Glutamatergic neuron (in vitro differentiated cells): ENCODE measurements around the gene PTGFRN. TPM values are rescaled to one million over a fixed set of nuclear protein-coding genes. Genes with fewer than 3 reads are reported as not detected.

Experiments used
- DNase-seq: peaks from one replicate; pipeline ENCODE4 v3.0.0; 2022
- H3K27ac Mint-ChIP-seq: one replicate; pipeline ENCODE4 v1.8.0; 2020; ENCODE audit warnings: mild to moderate bottlenecking, mixed read lengths, inconsistent platforms; ENCODE audit not compliant: unreplicated experiment
- H3K27me3 Mint-ChIP-seq: one replicate; pipeline ENCODE4 v1.8.0; 2020; ENCODE audit warnings: mild to moderate bottlenecking, moderate library complexity, mixed read lengths, inconsistent platforms; ENCODE audit not compliant: unreplicated experiment
- H3K36me3 Mint-ChIP-seq: one replicate; pipeline ENCODE4 v1.8.0; 2020; ENCODE audit warnings: mild to moderate bottlenecking, mixed read lengths, inconsistent platforms; ENCODE audit not compliant: unreplicated experiment
- H3K4me1 Mint-ChIP-seq: one replicate; pipeline ENCODE4 v1.8.0; 2020; ENCODE audit warnings: mild to moderate bottlenecking, low read depth, mixed read lengths, inconsistent platforms; ENCODE audit not compliant: unreplicated experiment
- H3K4me3 Mint-ChIP-seq: one replicate; pipeline ENCODE4 v1.8.0; 2020; ENCODE audit warnings: mild to moderate bottlenecking, mixed read lengths, inconsistent platforms; ENCODE audit not compliant: unreplicated experiment
- H3K9me3 Mint-ChIP-seq: one replicate; pipeline ENCODE4 v1.8.0; 2020; ENCODE audit warnings: mild to moderate bottlenecking, moderate library complexity, mixed read lengths, inconsistent platforms; ENCODE audit not compliant: unreplicated experiment
- total RNA-seq: library from RNA; stranded (reverse); fragmentation: NEBNext Ultra II Directional; extraction: Animal tissue kit (Norgen Biotek cat#: 25700); gene quantifications from one replicate; pipeline ENCODE4 v1.2.1, GENCODE V29; 2021; ENCODE audit not compliant: unreplicated experiment
- TF ChIP-seq, protein P1 (sequence below): fragments of 200-600 bp; sonication (generic); IDR thresholded peaks from one replicate; pipeline ENCODE4 v1.5.0; 2021; ENCODE audit not compliant: partially characterized antibody, unreplicated experiment

Gene PTGFRN
- total RNA-seq, 1 donor from 2014 or later, result 61.2 TPM

DNA sequence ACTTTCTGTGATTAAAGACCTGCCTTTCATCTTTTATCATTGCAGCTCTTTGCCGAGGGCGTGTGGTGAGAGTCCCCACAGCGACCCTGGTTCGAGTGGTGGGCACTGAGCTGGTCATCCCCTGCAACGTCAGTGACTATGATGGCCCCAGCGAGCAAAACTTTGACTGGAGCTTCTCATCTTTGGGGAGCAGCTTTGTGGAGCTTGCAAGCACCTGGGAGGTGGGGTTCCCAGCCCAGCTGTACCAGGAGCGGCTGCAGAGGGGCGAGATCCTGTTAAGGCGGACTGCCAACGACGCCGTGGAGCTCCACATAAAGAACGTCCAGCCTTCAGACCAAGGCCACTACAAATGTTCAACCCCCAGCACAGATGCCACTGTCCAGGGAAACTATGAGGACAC is 32.0 kb downstream of the PTGFRN start:
- Mint-ChIP-seq H3K27ac (no peak overlapping the region), H3K4me1 (peaks cover 10% of the 10 kb centered on the region), H3K36me3 (no peaks in the 10 kb centered on the region), H3K4me3 (no peak overlapping the region), H3K27me3 (peaks cover 8% of the 10 kb centered on the region), H3K9me3 (peaks cover 2% of the 10 kb centered on the region)
- TF ChIP-seq, protein P1, sequence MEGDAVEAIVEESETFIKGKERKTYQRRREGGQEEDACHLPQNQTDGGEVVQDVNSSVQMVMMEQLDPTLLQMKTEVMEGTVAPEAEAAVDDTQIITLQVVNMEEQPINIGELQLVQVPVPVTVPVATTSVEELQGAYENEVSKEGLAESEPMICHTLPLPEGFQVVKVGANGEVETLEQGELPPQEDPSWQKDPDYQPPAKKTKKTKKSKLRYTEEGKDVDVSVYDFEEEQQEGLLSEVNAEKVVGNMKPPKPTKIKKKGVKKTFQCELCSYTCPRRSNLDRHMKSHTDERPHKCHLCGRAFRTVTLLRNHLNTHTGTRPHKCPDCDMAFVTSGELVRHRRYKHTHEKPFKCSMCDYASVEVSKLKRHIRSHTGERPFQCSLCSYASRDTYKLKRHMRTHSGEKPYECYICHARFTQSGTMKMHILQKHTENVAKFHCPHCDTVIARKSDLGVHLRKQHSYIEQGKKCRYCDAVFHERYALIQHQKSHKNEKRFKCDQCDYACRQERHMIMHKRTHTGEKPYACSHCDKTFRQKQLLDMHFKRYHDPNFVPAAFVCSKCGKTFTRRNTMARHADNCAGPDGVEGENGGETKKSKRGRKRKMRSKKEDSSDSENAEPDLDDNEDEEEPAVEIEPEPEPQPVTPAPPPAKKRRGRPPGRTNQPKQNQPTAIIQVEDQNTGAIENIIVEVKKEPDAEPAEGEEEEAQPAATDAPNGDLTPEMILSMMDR, result no peak
- DNase-seq, result no peak

DNA sequence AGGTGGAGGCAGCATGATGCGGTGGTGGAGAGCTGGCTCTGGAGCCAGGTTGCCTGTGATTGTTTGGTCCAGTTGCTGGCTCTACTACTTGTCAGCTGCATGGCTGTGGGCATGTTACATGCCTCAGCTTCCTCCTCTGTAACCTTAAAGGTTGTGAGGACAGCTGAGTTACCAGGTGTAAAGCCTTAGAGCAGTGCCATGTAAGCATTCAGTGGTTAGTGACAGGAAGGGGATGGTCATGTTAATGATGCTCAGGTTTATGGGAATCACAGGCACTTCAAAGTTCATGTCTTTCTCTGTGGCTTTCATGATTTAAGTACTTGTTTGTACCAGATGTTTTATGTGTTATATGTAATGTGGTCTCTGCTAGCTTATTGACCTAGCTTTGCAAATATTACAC is 32.6 kb downstream of the PTGFRN start:
- H3K27ac Mint-ChIP-seq, result no peak overlapping the region
- no peaks in the 10 kb centered on the region for H3K36me3 Mint-ChIP-seq
- peaks cover 3% of the 10 kb centered on the region for H3K27me3 Mint-ChIP-seq

DNA sequence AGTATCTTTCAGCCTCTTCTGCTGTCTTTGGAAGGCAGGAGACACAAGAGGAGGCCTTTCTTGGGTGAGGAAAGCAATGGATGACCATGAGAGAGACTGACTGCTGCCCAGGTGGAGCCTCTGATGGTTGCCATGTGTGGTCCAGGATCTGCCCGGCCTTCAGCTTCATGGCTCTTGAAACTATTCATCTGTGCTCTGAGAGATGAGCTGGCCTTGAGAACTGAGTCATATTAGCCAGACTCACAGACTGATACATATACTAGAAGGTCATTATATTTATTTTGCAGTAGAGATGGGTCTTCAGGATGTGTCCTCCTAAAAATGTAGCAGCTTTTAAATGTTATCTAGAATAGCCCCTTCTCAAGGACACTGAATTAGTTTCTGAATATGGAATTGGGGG is 33.7 kb downstream of the PTGFRN start:
- TF ChIP-seq, protein P1, result no peak
- Mint-ChIP-seq H3K4me3 (no peak overlapping the region), H3K36me3 (no peaks in the 10 kb centered on the region), H3K9me3 (no peaks in the 10 kb centered on the region), H3K27ac (no peak overlapping the region), H3K27me3 (peaks cover 2% of the 10 kb centered on the region), H3K4me1 (peaks cover 10% of the 10 kb centered on the region)
- DNase-seq, result no peak

More for the DNA sequence above, 32.6 kb downstream of the PTGFRN start:
- peaks cover 10% of the 10 kb centered on the region for H3K4me1 Mint-ChIP-seq
- TF ChIP-seq, protein P1, result no peak
- no peaks in the 10 kb centered on the region for H3K9me3 Mint-ChIP-seq
- no peak for DNase-seq
- no peak overlapping the region for H3K4me3 Mint-ChIP-seq

DNA sequence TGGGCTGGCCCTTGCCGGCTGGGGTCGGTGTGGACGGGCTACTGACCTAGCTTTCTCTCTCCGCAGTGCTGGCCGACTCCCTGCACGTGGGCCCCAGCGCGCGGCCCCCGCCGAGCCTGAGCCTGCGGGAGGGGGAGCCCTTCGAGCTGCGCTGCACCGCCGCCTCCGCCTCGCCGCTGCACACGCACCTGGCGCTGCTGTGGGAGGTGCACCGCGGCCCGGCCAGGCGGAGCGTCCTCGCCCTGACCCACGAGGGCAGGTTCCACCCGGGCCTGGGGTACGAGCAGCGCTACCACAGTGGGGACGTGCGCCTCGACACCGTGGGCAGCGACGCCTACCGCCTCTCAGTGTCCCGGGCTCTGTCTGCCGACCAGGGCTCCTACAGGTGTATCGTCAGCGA is 34.9 kb downstream of the PTGFRN start:
- no peaks in the 10 kb centered on the region for H3K9me3 Mint-ChIP-seq
- no peak overlapping the region for H3K4me3 Mint-ChIP-seq
- DNase-seq, result no peak
- H3K27me3 Mint-ChIP-seq, result peaks cover 2% of the 10 kb centered on the region
- H3K27ac Mint-ChIP-seq, result no peak overlapping the region
- H3K36me3 Mint-ChIP-seq, result no peaks in the 10 kb centered on the region
- H3K4me1 Mint-ChIP-seq, result peaks cover 10% of the 10 kb centered on the region
- TF ChIP-seq, protein P1, result no peak

DNA sequence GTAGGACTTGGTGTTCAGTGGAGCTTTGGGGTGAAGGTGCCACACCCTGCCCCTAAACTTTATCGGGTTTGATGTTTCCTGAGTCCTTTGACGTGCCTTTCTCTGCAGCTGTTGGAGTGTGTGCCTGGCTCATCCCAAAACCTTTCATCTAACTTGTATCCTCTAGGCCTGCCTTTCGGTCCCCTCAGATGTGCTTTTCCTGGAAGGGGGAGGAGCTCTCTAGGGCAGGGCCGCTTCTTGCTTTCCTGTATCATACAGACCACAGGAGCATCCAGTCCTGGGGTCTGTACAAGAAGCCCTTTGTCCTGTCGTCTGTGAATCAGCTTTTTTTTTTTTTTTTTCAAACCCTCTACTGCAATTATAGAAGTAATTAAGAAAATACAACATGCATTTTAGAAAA is 35.7 kb downstream of the PTGFRN start:
- H3K27ac Mint-ChIP-seq, result no peak overlapping the region
- DNase-seq, result no peak
- peaks cover 7% of the 10 kb centered on the region for H3K4me1 Mint-ChIP-seq
- H3K9me3 Mint-ChIP-seq, result no peaks in the 10 kb centered on the region
- TF ChIP-seq, protein P1, result no peak
- H3K36me3 Mint-ChIP-seq, result no peaks in the 10 kb centered on the region
- no peak overlapping the region for H3K4me3 Mint-ChIP-seq
- peaks cover 2% of the 10 kb centered on the region for H3K27me3 Mint-ChIP-seq
